ENCODE results near the gene ISG15. TPM values are rescaled to one million over a fixed set of nuclear protein-coding genes. Genes with fewer than 3 reads are reported as not detected.

The ISG15 gene
- total and polyA plus RNA-seq, 2 experiments from 2014 or later, result 73.4 to 110 TPM

DNA sequence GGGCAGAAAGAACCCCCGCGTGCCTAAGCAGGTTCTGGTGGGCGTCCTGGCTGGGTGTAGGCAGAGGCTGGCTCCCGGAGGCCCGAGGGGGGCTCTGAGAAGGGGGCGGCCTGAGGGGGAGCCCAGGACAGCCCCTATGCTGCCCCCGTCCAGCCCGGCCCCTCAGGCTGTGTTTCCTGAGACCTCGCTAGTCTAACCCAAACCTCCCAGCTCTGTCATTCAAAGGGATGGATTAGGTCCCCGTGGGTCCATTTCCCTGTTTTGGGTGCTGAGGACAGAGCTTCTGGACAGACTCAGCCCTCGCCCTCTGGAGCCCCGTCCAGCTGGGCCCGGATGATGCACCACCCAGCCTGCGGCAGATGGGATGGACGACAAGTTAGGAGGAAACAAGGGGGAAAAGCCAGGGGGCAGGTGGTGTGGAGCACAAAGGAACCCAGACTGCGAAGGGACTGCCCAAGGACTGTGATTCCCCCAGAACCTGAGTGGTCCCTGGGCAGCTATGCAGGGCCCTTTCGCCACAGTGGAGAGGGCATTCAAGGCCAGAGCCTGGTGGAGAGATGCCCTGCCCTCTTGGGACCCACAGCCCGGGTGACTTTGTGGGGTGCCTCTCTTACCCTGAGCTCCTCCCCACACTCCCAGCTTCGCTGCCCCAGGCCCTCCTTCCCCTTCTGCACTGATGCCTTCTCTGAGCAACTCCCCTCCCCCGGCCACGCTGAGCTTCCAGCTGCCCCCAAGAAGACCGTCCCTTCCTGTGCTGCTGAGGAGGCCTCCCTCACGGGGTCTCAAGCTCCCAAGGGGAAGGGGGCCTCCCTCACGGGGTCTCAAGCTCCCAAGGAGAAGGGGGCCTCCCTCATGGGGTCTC lies 16.2 kb upstream of the ISG15 start:
- Histone ChIP-seq H3K4me1 (ENCODE audit: low read depth) (no peaks in the 10 kb centered on the region), H3K27me3 (peaks cover 55% of the 10 kb centered on the region), H3K9me3 (ENCODE audit: low read depth) (no peaks in the 10 kb centered on the region), H3K27ac (no peak overlapping the region), H3K36me3 (no peaks in the 10 kb centered on the region), H3K4me3 (no peak overlapping the region)
- TF ChIP-seq, protein P1, sequence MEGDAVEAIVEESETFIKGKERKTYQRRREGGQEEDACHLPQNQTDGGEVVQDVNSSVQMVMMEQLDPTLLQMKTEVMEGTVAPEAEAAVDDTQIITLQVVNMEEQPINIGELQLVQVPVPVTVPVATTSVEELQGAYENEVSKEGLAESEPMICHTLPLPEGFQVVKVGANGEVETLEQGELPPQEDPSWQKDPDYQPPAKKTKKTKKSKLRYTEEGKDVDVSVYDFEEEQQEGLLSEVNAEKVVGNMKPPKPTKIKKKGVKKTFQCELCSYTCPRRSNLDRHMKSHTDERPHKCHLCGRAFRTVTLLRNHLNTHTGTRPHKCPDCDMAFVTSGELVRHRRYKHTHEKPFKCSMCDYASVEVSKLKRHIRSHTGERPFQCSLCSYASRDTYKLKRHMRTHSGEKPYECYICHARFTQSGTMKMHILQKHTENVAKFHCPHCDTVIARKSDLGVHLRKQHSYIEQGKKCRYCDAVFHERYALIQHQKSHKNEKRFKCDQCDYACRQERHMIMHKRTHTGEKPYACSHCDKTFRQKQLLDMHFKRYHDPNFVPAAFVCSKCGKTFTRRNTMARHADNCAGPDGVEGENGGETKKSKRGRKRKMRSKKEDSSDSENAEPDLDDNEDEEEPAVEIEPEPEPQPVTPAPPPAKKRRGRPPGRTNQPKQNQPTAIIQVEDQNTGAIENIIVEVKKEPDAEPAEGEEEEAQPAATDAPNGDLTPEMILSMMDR (IDR thresholded peaks at IDR 0.05; ENCODE audit: low read depth, low read length), result no peak
- DNase-seq (ENCODE audit: low read depth in 1 of 2, low spot score in 1 of 2), result no peak

DNA sequence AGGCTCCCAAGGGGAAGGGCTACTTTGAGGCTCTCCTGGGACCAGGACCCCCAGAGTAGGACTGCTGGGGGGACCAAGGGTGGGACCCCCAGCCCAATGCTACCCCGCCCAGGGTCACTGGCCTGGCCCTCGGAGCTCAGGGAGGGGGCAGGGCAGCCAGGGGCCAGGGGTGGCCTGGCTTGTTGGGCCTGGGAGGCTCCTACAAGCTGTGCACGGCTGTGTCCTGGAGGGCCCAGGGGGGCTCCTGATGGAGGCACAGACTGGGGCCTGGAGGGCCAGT lies 15.6 kb upstream of the ISG15 start:
- Histone ChIP-seq H3K36me3 (no peaks in the 10 kb centered on the region), H3K4me3 (no peak overlapping the region), H3K4me1 (ENCODE audit: low read depth) (no peaks in the 10 kb centered on the region), H3K27me3 (peaks cover 55% of the 10 kb centered on the region), H3K9me3 (ENCODE audit: low read depth) (no peaks in the 10 kb centered on the region), H3K27ac (no peak overlapping the region)
- no peak for DNase-seq (ENCODE audit: low read depth in 1 of 2, low spot score in 1 of 2)
- TF ChIP-seq, protein P1 (IDR thresholded peaks at IDR 0.05; ENCODE audit: low read depth, low read length), result no peak

DNA sequence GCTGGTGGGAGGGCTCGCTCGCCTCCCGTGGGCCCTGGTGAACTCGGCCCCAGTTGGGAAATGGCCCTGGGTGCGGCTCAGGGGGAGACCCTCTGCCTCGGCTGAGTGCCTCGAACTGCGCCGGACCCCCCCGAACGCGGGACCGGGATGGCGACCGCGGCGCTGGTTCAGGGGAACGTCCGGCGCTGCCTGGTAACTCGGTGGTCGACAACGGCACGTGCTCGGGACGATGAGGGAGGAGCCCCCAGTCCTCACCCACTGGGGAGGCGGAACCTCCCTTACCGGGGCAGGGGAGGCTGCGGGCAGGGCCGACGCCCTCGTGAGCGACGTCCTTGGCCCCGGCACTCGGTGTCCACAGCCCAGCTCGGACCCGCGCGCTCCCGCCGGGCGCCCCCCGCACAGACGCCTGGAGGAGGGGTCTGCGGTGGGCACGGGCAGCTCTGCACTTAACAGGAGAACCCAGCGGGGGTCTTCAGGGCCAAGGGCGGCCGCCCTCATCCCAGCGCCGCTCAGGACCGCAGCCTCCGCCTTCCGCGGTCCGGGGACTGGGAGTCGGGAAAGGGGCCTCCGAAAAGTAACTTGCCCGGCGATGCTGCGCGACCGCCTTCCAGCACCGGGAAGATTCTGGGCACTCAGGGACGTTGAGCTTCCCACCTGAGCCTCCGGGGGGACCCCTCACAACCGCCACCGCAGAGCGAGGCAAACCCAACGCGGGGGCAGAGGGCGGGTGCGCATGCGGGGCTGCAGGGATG lies 15.1 kb upstream of the ISG15 start:
- Histone ChIP-seq H3K4me3 (peak overlapping the region; percentile 39), H3K9me3 (ENCODE audit: low read depth) (no peaks in the 10 kb centered on the region), H3K36me3 (no peaks in the 10 kb centered on the region), H3K27me3 (peaks cover 53% of the 10 kb centered on the region), H3K4me1 (ENCODE audit: low read depth) (no peaks in the 10 kb centered on the region), H3K27ac (no peak overlapping the region)
- TF ChIP-seq, protein P1 (IDR thresholded peaks at IDR 0.05; ENCODE audit: low read depth, low read length), result no peak
- peak in 1 of 2 donors; percentile 58 for DNase-seq (ENCODE audit: low read depth in 1 of 2, low spot score in 1 of 2)

DNA sequence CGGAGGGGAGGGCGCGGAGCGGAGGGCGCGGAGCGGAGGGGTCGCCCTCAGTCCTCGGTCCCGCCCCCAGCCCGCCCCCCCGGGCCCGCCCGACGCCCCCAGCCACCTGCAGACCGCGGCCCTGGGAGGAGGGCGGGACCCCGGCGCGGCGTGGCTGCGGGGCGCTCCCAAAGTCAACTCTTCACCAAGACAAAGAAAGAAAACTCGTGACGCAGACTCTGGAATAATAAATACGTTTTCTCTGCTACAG lies 14.6 kb upstream of the ISG15 start:
- H3K4me1 ChIP-seq (ENCODE audit: low read depth), result peaks cover 3% of the 10 kb centered on the region
- peaks cover 48% of the 10 kb centered on the region for H3K27me3 ChIP-seq
- TF ChIP-seq, protein P1 (IDR thresholded peaks at IDR 0.05; ENCODE audit: low read depth, low read length), result no peak
- DNase-seq (ENCODE audit: low read depth in 1 of 2, low spot score in 1 of 2), result no peak
- H3K27ac ChIP-seq, result peak overlapping the region; percentile 99
- H3K4me3 ChIP-seq, result peak overlapping the region; percentile 39
- H3K36me3 ChIP-seq, result no peaks in the 10 kb centered on the region
- no peaks in the 10 kb centered on the region for H3K9me3 ChIP-seq (ENCODE audit: low read depth)

DNA sequence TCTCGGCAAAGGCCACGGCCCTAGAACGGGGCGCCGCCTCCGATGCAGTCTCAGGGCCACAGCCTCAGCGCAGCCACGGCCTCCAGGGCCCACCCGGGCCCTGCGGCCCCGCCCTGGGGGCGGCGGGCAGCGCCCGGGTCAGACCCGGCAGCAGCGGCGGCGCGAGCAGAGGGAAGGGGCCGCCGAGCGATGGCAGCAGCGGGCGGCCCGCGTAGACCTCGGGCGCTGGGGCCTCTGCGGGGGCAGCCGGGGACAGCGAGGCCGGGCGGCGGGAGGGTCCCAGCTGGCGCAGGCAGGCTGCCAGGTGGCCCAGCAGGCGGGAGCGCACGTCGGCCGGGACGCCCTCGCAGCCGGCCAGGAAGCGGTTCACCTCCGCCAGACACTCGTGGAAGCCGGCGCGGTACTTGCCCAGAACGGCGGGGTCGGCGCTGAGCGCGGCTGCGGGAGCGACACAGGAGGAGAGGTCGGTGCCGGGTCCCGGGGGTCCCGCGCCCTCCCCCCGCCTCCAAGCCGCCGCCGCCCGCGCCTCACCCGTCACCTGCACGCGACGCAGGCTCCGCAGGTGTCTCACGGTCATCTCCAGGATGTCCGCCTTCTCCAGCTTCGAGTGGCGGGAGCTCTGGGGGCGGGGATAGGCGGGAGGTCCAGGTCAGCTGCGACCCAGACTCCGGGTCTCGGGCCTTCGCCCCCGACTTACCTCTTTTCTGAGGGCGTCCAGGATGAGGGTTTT lies 14.1 kb upstream of the ISG15 start:
- Histone ChIP-seq H3K4me3 (peak overlapping the region; percentile 39), H3K27ac (peak overlapping the region; percentile 99), H3K4me1 (ENCODE audit: low read depth) (peaks cover 7% of the 10 kb centered on the region), H3K27me3 (peaks cover 48% of the 10 kb centered on the region), H3K36me3 (no peaks in the 10 kb centered on the region), H3K9me3 (ENCODE audit: low read depth) (no peaks in the 10 kb centered on the region)
- peak; percentile 42 to 70 for DNase-seq (ENCODE audit: low read depth in 1 of 2, low spot score in 1 of 2)
- TF ChIP-seq, protein P1 (IDR thresholded peaks at IDR 0.05; ENCODE audit: low read depth, low read length), result no peak
